ENCODE results near the gene SEZ6L.

DNA sequence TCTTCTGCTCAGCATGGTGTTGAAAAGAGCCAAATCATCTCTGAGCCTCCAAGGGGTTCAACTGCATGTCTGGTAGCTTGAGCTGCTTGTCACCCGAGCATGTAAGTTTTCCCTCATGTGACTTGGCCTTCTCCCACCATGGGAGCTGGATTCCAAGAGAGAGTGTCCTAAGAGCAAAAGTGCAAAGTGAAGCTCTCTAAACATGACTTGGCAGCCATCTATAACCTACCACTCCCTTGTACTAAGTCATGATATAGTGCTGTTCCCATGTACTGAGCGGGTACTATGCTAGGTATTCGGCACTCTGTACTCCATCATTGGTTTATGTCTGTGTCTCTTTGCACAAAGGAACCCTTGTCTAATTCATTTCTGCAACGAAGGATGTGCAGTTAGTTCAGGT lies 19.1 kb downstream of the SEZ6L start:
- TF ChIP-seq, protein P1, sequence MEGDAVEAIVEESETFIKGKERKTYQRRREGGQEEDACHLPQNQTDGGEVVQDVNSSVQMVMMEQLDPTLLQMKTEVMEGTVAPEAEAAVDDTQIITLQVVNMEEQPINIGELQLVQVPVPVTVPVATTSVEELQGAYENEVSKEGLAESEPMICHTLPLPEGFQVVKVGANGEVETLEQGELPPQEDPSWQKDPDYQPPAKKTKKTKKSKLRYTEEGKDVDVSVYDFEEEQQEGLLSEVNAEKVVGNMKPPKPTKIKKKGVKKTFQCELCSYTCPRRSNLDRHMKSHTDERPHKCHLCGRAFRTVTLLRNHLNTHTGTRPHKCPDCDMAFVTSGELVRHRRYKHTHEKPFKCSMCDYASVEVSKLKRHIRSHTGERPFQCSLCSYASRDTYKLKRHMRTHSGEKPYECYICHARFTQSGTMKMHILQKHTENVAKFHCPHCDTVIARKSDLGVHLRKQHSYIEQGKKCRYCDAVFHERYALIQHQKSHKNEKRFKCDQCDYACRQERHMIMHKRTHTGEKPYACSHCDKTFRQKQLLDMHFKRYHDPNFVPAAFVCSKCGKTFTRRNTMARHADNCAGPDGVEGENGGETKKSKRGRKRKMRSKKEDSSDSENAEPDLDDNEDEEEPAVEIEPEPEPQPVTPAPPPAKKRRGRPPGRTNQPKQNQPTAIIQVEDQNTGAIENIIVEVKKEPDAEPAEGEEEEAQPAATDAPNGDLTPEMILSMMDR (IDR thresholded peaks at IDR 0.05; ENCODE audit: poor library complexity), result no peak
- TF ChIP-seq EZH2 (IDR thresholded peaks at IDR 0.05; ENCODE audit: borderline replicate concordance), result no peak

Measured in hepatocyte (in vitro differentiated cells).